Nephron (organoid): ENCODE measurements around the gene PTPRD.
"Not testable (repeated sequence)": the region's sequence is repeated elsewhere in the genome, so short reads cannot be mapped to it uniquely, and the experiment has no call there.

ENCODE experiments used
- H3K27ac Mint-ChIP-seq, 3 experiments: 2 replicates each; pipeline ENCODE4 v1.8.0; 2020; ENCODE audit warnings: mixed read lengths in 3 of 3, mild to moderate bottlenecking in 2 of 3, moderate library complexity in 1 of 3
- H3K27me3 Mint-ChIP-seq: 2 replicates; pipeline ENCODE4 v1.8.0; 2021; ENCODE audit warnings: low read depth, mild to moderate bottlenecking, moderate library complexity, mixed read lengths
- H3K36me3 Mint-ChIP-seq: 2 replicates; pipeline ENCODE4 v1.8.0; 2020; ENCODE audit warnings: low read depth, mixed read lengths
- H3K4me1 Mint-ChIP-seq: 2 replicates; pipeline ENCODE4 v1.8.0; 2020; ENCODE audit warnings: mixed read lengths
- H3K4me3 Mint-ChIP-seq, 3 experiments: 2 replicates each; pipeline ENCODE4 v1.8.0; 2020; ENCODE audit warnings: mild to moderate bottlenecking in 3 of 3, mixed read lengths in 3 of 3, moderate library complexity in 2 of 3
- H3K9me3 Mint-ChIP-seq: 2 replicates; pipeline ENCODE4 v1.8.0; 2020; ENCODE audit warnings: mixed read lengths
- TF ChIP-seq, protein P1 (sequence below), 3 experiments: fragments of 200-600 bp; sonication (generic); IDR thresholded peaks; one replicate each; pipeline ENCODE4 v1.5.0; 2021; ENCODE audit warnings: antibody characterized with exemption in 3 of 3; ENCODE audit not compliant: unreplicated experiment in 3 of 3

PTPRD gene

DNA sequence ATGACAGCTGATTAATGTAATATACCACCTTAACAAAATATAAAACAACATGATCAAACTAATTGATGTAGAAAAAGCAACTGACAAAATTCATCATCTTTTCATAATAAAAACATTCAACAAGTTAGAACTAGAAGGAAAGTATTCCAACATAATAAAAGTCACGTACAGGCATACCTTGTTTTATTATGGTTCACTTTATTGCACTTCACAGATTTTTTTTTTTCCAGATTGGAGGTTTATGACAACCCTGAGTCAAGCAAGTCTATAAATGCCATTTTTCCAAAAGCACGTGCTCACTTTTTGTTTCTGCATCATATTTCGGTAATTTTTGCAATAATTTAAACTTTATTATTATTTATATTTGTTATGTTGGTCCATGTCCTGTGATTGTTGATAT lies 1120.3 kb downstream of the PTPRD start:
- TF ChIP-seq, protein P1, sequence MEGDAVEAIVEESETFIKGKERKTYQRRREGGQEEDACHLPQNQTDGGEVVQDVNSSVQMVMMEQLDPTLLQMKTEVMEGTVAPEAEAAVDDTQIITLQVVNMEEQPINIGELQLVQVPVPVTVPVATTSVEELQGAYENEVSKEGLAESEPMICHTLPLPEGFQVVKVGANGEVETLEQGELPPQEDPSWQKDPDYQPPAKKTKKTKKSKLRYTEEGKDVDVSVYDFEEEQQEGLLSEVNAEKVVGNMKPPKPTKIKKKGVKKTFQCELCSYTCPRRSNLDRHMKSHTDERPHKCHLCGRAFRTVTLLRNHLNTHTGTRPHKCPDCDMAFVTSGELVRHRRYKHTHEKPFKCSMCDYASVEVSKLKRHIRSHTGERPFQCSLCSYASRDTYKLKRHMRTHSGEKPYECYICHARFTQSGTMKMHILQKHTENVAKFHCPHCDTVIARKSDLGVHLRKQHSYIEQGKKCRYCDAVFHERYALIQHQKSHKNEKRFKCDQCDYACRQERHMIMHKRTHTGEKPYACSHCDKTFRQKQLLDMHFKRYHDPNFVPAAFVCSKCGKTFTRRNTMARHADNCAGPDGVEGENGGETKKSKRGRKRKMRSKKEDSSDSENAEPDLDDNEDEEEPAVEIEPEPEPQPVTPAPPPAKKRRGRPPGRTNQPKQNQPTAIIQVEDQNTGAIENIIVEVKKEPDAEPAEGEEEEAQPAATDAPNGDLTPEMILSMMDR (IDR thresholded peaks at IDR 0.05; ENCODE audit: unreplicated experiment in 3 of 3): no peak
- no peak overlapping the region for H3K4me3 Mint-ChIP-seq
- H3K36me3 Mint-ChIP-seq: no peaks in the 10 kb centered on the region
- H3K27me3 Mint-ChIP-seq: no peaks in the 10 kb centered on the region
- H3K9me3 Mint-ChIP-seq: peaks cover 13% of the 10 kb centered on the region
- no peak overlapping the region for H3K27ac Mint-ChIP-seq
- no peaks in the 10 kb centered on the region for H3K4me1 Mint-ChIP-seq

DNA sequence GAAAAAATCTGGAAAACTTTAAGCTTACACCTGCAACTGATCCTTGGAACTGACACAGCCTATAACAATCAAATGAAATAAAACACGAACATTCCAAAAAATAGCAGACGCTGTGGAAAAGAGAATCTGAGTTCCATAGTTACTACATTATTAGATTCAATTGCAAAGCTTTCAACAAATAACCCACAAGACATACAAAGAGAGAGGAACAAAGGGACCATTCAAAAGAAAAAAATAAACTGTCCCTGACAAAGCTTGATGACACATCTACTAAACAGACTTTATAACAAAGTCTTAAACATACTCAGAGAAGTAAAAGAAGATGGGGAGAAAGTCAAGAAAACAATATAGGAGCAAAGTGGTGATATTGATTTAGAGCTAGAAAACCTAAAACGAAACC lies 1123.6 kb downstream of the PTPRD start:
- no peaks in the 10 kb centered on the region for H3K27me3 Mint-ChIP-seq
- H3K4me3 Mint-ChIP-seq: no peak overlapping the region
- no peaks in the 10 kb centered on the region for H3K4me1 Mint-ChIP-seq
- TF ChIP-seq, protein P1 (IDR thresholded peaks at IDR 0.05; ENCODE audit: unreplicated experiment in 3 of 3): no peak
- no peak overlapping the region for H3K27ac Mint-ChIP-seq
- peaks cover 5% of the 10 kb centered on the region for H3K9me3 Mint-ChIP-seq
- H3K36me3 Mint-ChIP-seq: no peaks in the 10 kb centered on the region

DNA sequence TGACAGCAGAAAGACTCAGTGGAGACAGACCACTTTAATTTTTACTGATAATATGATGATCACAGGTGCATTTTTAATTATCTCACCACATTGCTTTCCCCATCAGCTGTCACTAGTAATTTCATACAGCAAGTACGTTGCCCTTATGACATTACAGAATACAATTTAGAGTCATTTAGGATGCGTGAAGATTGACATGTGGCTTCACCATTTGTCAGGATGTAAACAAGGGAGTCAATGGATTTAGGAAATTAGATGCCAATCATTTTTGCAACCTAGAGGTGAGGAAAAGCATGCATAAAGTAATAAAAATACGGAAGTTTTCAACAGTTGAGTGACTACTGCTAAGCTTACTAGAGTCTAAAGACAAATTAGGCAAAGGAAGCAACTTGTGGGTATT lies 1129.6 kb downstream of the PTPRD start:
- Mint-ChIP-seq H3K9me3 (no peaks in the 10 kb centered on the region), H3K27ac (no peak overlapping the region), H3K4me1 (no peaks in the 10 kb centered on the region), H3K36me3 (no peaks in the 10 kb centered on the region), H3K27me3 (no peaks in the 10 kb centered on the region), H3K4me3 (no peak overlapping the region)
- TF ChIP-seq, protein P1 (IDR thresholded peaks at IDR 0.05; ENCODE audit: unreplicated experiment in 3 of 3): no peak

DNA sequence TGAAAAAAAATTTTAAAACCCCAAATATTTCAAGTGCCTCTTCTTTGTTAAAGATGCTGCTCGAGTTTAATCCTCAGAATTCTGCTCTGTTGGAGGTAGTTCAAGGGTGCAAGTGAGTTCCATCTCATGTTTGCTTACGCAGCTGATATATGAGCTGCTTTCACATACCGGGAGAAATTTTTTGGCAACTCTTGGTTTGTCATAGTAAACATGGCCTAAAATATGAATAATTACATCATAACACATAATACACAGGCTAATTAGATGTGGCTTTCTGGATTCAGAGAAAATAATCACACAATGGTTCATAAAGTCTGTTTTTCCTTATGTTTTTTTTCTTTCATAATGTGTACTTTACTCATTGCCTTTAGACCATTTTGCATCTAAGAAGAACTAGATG lies 1134.1 kb downstream of the PTPRD start:
- no peaks in the 10 kb centered on the region for H3K36me3 Mint-ChIP-seq
- no peaks in the 10 kb centered on the region for H3K4me1 Mint-ChIP-seq
- no peaks in the 10 kb centered on the region for H3K27me3 Mint-ChIP-seq
- H3K9me3 Mint-ChIP-seq: no peaks in the 10 kb centered on the region
- TF ChIP-seq, protein P1 (IDR thresholded peaks at IDR 0.05; ENCODE audit: unreplicated experiment in 3 of 3): no peak
- H3K4me3 Mint-ChIP-seq: no peak overlapping the region
- H3K27ac Mint-ChIP-seq: no peak overlapping the region

DNA sequence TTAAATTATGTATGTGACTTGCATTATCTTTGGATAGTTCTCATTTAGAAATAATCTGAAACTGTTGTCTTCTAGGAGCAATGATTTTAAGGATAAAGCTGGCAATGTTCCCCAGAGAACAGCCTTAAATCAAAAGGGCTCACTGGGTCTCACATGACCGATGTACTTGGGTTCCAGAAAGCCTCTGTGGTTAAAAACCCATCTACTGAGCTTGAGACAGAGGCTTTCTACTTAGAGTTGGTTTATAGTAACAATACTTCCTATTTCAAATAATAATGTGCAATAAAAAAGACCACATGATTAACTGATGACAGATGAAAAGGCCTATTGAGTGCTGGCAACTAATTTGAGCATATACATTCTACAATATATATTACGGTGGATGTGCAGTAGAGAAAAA lies 1143.5 kb downstream of the PTPRD start:
- no peaks in the 10 kb centered on the region for H3K36me3 Mint-ChIP-seq
- H3K27ac Mint-ChIP-seq: no peak overlapping the region
- no peak overlapping the region for H3K4me3 Mint-ChIP-seq
- H3K9me3 Mint-ChIP-seq: no peaks in the 10 kb centered on the region
- no peaks in the 10 kb centered on the region for H3K4me1 Mint-ChIP-seq
- H3K27me3 Mint-ChIP-seq: no peaks in the 10 kb centered on the region
- TF ChIP-seq, protein P1 (IDR thresholded peaks at IDR 0.05; ENCODE audit: unreplicated experiment in 3 of 3): no peak

DNA sequence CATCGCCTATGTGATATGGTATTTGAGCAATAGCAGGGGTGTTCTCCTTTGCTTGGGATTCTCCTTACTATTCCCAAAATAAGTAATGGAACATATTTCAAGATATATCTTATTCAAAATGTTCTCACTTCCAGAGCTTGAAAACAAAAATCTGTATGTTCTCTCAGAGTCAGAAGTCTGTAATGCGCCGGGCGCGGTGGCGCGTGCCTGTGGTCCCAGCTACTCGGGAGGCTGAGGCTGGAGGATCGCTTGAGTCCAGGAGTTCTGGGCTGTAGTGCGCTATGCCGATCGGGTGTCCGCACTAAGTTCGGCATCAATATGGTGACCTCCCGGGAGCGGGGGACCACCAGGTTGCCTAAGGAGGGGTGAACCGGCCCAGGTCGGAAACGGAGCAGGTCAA lies 1170.9 kb downstream of the PTPRD start:
- not testable (repeated sequence) for H3K36me3 Mint-ChIP-seq

More for the DNA sequence above, 1170.9 kb downstream of the PTPRD start:
- not testable (repeated sequence) for H3K9me3 Mint-ChIP-seq, H3K27ac Mint-ChIP-seq, H3K4me1 Mint-ChIP-seq, H3K4me3 Mint-ChIP-seq, H3K27me3 Mint-ChIP-seq
